Measurements from ENCODE around the gene FRRS1L. TPM values are rescaled to one million over a fixed set of nuclear protein-coding genes. Genes with fewer than 3 reads are reported as not detected.

The FRRS1L gene
- total RNA-seq, 6 donors from 2014 or later = 0.06 to 0.13 (median 0.10) TPM; not detected in 3

DNA sequence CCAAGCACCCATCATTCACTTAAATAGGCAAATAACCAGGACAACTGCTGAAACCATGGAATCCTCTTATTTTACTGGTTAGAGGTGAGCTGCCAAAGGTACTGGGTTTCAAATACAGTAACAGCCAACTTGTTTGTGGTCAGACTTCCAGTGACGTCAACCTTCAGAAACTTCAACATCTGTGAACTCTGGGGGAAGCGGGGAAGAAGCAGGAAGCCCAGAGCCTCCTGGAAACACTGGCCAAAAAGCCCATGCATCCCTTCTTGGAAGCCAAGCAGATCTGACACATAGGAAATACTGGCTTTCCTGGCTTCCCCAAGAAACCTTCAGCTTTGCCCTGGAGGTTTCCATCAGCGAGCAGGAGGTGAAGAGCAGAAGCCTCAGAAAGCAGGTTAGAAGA lies 4.9 kb upstream of the FRRS1L start:
- no peak for DNase-seq
- H3K9me3 ChIP-seq = no peaks in the 10 kb centered on the region
- H3K4me3 ChIP-seq = no peak overlapping the region
- 77 to 85% methylated on average over 3 of the region's 3 CpGs for WGBS, 2 donors
- H3K27ac ChIP-seq = no peak overlapping the region
- no peaks in the 10 kb centered on the region for H3K27me3 ChIP-seq
- TF ChIP-seq EP300 (IDR thresholded peaks at IDR 0.05) (no peak), POLR2A (IDR thresholded peaks at IDR 0.05) (no peak), POLR2AphosphoS5 (IDR thresholded peaks at IDR 0.05) (no peak)
- TF ChIP-seq, protein P1, sequence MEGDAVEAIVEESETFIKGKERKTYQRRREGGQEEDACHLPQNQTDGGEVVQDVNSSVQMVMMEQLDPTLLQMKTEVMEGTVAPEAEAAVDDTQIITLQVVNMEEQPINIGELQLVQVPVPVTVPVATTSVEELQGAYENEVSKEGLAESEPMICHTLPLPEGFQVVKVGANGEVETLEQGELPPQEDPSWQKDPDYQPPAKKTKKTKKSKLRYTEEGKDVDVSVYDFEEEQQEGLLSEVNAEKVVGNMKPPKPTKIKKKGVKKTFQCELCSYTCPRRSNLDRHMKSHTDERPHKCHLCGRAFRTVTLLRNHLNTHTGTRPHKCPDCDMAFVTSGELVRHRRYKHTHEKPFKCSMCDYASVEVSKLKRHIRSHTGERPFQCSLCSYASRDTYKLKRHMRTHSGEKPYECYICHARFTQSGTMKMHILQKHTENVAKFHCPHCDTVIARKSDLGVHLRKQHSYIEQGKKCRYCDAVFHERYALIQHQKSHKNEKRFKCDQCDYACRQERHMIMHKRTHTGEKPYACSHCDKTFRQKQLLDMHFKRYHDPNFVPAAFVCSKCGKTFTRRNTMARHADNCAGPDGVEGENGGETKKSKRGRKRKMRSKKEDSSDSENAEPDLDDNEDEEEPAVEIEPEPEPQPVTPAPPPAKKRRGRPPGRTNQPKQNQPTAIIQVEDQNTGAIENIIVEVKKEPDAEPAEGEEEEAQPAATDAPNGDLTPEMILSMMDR (IDR thresholded peaks at IDR 0.05) = no peak
- H3K4me1 ChIP-seq = peaks cover 0 to 5% (median 2%) of the 10 kb centered on the region in 4 donors
- H3K36me3 ChIP-seq = no peaks in the 10 kb centered on the region
- no peak for ATAC-seq (ENCODE audit: low FRiP score in 2 of 2)

DNA sequence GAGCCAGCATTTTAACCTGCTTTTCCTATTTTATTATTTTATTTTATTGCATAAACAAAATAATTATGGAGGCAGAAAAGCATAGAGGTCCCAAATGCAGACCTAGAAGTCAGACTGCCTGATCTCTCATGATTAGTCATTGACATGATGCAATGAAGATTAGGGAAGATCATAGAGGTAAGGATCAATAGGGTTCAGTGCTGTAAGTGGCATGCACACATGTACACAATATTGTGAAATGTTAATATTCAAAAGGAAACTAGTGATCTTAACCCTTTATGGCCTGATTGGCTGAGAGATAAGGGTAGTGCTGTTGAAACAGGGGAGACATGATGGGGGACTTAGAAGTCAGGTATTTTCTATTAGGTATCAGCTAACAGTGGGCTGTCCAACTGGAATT lies 1.1 kb upstream of the FRRS1L start:
- Histone ChIP-seq H3K9me3 (no peaks in the 10 kb centered on the region), H3K4me1 (peaks cover 0 to 11% (median 3%) of the 10 kb centered on the region in 4 donors), H3K27ac (no peak overlapping the region), H3K27me3 (peaks cover 0 to 8% (median 3%) of the 10 kb centered on the region in 4 donors), H3K4me3 (no peak overlapping the region), H3K36me3 (no peaks in the 10 kb centered on the region)
- ATAC-seq (ENCODE audit: low FRiP score in 2 of 2) (no peak), DNase-seq (no peak)
- TF ChIP-seq POLR2A (IDR thresholded peaks at IDR 0.05) = no peak
- TF ChIP-seq, protein P1 (IDR thresholded peaks at IDR 0.05) = no peak
- TF ChIP-seq POLR2AphosphoS5 (IDR thresholded peaks at IDR 0.05) = no peak
- TF ChIP-seq EP300 (IDR thresholded peaks at IDR 0.05) = no peak

DNA sequence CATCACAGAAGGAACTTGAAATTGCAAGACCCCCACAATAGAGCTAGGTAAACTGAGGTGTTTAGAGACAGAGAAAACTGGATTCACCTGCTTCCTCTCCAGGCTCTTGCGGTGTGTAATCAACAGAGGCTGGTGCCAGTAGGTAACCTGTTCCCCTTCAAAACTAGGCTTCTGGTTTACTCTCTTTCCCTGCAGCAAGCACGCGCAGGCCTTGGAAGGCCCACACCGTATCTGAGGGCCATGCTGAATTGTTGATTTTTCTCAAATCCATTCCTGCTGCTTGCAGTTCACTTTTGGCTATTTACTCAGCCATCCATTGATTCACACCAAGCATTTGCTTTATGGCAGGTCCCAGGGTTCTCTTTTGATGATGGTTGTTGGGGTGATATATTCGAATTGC lies 667 bp upstream of the FRRS1L start:
- DNase-seq = no peak
- no peak for TF ChIP-seq POLR2A (IDR thresholded peaks at IDR 0.05)
- TF ChIP-seq, protein P1 (IDR thresholded peaks at IDR 0.05) = no peak
- TF ChIP-seq EP300 (IDR thresholded peaks at IDR 0.05) = no peak
- no peak for TF ChIP-seq POLR2AphosphoS5 (IDR thresholded peaks at IDR 0.05)
- WGBS, 2 donors = 91 to 97% methylated on average over 5 of the region's 5 CpGs
- Histone ChIP-seq H3K27me3 (peaks cover 0 to 8% (median 3%) of the 10 kb centered on the region in 4 donors), H3K9me3 (no peaks in the 10 kb centered on the region), H3K36me3 (no peaks in the 10 kb centered on the region), H3K4me3 (no peak overlapping the region), H3K4me1 (peaks cover 0 to 11% (median 3%) of the 10 kb centered on the region in 4 donors), H3K27ac (no peak overlapping the region)
- ATAC-seq (ENCODE audit: low FRiP score in 2 of 2) = no peak

DNA sequence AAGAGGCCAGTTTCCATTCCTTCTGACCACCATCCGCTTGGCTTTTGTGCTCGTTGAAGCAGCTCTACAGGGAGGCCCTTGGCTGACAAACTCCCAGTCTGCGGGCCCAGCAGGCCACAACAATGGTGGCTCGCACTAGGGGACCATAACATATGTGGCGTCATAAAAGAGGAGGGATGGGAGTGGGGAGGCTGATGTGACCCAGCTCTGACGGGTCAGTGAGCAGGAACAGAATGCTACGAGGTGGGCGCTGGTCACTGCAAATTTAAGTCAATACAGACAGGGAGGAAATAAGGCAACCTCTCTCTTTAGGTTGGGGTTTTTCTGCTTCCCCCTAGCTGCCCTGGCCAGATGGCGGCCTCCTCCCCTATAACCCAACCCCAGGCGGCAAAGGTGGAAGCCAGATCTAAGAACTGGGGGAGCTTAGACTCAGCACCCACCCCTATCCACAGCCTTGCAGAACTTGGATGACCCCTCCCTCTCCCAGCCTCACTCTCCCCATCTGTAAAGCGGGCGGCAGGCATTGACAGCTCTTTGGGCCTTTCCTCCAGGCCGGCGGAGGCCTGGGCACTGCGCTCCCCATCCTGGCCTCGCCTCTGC lies 778 bp downstream of the FRRS1L start:
- no peak for DNase-seq
- TF ChIP-seq POLR2AphosphoS5 (IDR thresholded peaks at IDR 0.05) (no peak), EP300 (IDR thresholded peaks at IDR 0.05) (no peak), POLR2A (IDR thresholded peaks at IDR 0.05) (no peak)
- TF ChIP-seq, protein P1 (IDR thresholded peaks at IDR 0.05) = no peak
- 84 to 86% methylated on average over 15 to 16 of the region's 16 CpGs for WGBS, 2 donors
- Histone ChIP-seq H3K27me3 (peaks cover 0 to 8% (median 3%) of the 10 kb centered on the region in 4 donors), H3K9me3 (no peaks in the 10 kb centered on the region), H3K36me3 (no peaks in the 10 kb centered on the region), H3K27ac (no peak overlapping the region), H3K4me3 (peak overlapping the region in 3 of 4 donors; percentile 20 to 36 (median 27)), H3K4me1 (peaks cover 0 to 11% (median 3%) of the 10 kb centered on the region in 4 donors)
- ATAC-seq (ENCODE audit: low FRiP score in 2 of 2) = no peak

DNA sequence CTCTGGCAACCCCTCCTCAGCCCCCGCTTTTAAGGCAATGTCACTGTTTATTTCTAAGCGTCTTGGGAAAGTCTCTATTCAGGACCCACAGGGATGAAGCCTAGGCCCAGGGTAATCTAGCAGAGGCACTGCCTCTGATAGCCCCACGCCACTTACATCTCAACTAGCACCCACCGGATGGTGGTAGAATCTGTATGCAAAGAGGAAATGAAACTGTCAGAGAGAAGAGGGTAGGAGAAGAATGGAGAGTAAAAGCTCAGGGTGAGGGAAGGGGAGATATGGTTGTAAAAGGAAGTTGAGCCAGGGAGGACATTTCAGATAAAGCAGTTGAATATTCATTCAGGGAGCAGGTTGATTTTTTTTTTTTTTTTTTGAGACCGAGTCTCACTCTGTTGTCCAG lies 3.0 kb downstream of the FRRS1L start:
- DNase-seq (no peak), ATAC-seq (ENCODE audit: low FRiP score in 2 of 2) (no peak)
- WGBS, 2 donors = 78 to 82% methylated on average over 5 of the region's 5 CpGs
- peaks cover 0 to 11% (median 3%) of the 10 kb centered on the region in 4 donors for H3K4me1 ChIP-seq
- TF ChIP-seq, protein P1 (IDR thresholded peaks at IDR 0.05) = no peak
- TF ChIP-seq EP300 (IDR thresholded peaks at IDR 0.05) (no peak), POLR2A (IDR thresholded peaks at IDR 0.05) (no peak), POLR2AphosphoS5 (IDR thresholded peaks at IDR 0.05) (no peak)
- H3K4me3 ChIP-seq = no peak overlapping the region
- H3K9me3 ChIP-seq = no peaks in the 10 kb centered on the region
- H3K36me3 ChIP-seq = no peaks in the 10 kb centered on the region
- peaks cover 0 to 8% (median 3%) of the 10 kb centered on the region in 4 donors for H3K27me3 ChIP-seq
- H3K27ac ChIP-seq = no peak overlapping the region
